Right lobe of liver (tissue), 6 donors: ENCODE results near the gene OSBPL10. TPM values are rescaled to one million over a fixed set of nuclear protein-coding genes. Genes with fewer than 3 reads are reported as not detected.

Experiments used
- ATAC-seq, 4 donors: fragments of 200-7000 bp; cut with Tn5 transposase; one replicate each; pipeline ENCODE4 v1.9.1; 2020; ENCODE audit warnings: mild to moderate bottlenecking in 4 of 4, moderate library complexity in 4 of 4
- DNase-seq, 3 donors: peaks; one replicate each; pipeline ENCODE4 v3.0.0-alpha.2; 2020
- H3K27ac ChIP-seq, 3 donors: fragments of 200-600 bp; one replicate each; pipeline ENCODE4 v1.8.0; 2022
- H3K27me3 ChIP-seq, 2 donors: fragments of 200-600 bp; one replicate each; pipeline ENCODE4 v1.8.0; 2022
- H3K36me3 ChIP-seq, 4 donors: fragments of 200-600 bp; sonication (generic) in 1 of 4; one replicate each; pipeline versions ENCODE4 v1.5.1 to v1.8.0; 2017 to 2022; ENCODE audit warnings: control low read depth in 1 of 4
- H3K4me1 ChIP-seq, 4 donors: fragments of 200-600 bp; sonication (generic) in 1 of 4; one replicate each; pipeline versions ENCODE4 v1.5.1 to v1.8.0; 2017 to 2022; ENCODE audit warnings: control low read depth in 1 of 4
- H3K4me3 ChIP-seq, 3 donors: fragments of 200-600 bp; one replicate each; pipeline ENCODE4 v1.8.0; 2022
- H3K9me3 ChIP-seq, 4 donors: fragments of 200-600 bp; sonication (generic) in 1 of 4; one replicate each; pipeline versions ENCODE4 v1.5.1 to v1.8.0; 2017 to 2022; ENCODE audit warnings: control low read depth in 1 of 4
- CTCF ChIP-seq, 4 donors: fragments of 200-600 bp in 3 of 4; fragments of 450-650 bp in 1 of 4; IDR thresholded peaks; one replicate each; pipeline versions ENCODE4 v1.5.1 to v1.8.0; 2016 to 2022; ENCODE audit warnings: antibody characterized with exemption in 4 of 4, mild to moderate bottlenecking in 2 of 4
- POLR2A ChIP-seq: fragments of 450-650 bp; IDR thresholded peaks from one replicate; pipeline ENCODE4 v1.6.1; 2017; ENCODE audit warnings: antibody characterized with exemption, mild to moderate bottlenecking
- WGBS: methylation state at CpG from one replicate; pipeline ENCODE4 v1.1.6; 2018; ENCODE audit warnings: low coverage, low lambda C conversion rate; ENCODE audit not compliant: insufficient coverage; ENCODE audit errors: missing lambda C conversion rate; 5-methylcytosine and 5-hydroxymethylcytosine counted together
- intact Hi-C, 2 donors: fragments of 100-400 bp; cut with DNase I; formaldehyde crosslinking; loops; one replicate each; pipeline versions ENCODE4 v1.11.2 to v1.14.1; 2022
- total RNA-seq, 6 experiments: library from RNA; depleted of rRNA in 2 of 6; stranded (reverse); fragments of >200 nt in 2 of 6; fragmentation: NEBNext Ultra II Directional in 3 of 6; extraction: Animal tissue kit (Norgen Biotek cat#: 25700) in 3 of 6; gene quantifications; one replicate each; pipeline versions ENCODE4 v1.1.0 to v1.2.4, GENCODE V29; 2016 to 2023
- donor health status: DM: no; HTN: yes; CAD: no.
- donor health status: DM: no; HTN: no; CAD: no.
- donor health status: DM: no; HTN: no; CAD: no.
- donor health status: DM: no; HTN: yes; CAD: no.
- donor health status: DM: no; HTN: yes; CAD: no.

Gene OSBPL10
- total RNA-seq, 6 experiments from 2014 or later = 2.2 to 13.0 (median 3.7) TPM

GRCh38 chr3:32002561-32003368, 21.7 kb upstream of the OSBPL10 start:
- 25% methylated on average over 4 of the region's 6 CpGs for WGBS
- no peak overlapping the region for H3K27ac ChIP-seq
- intact Hi-C loops = no loop called here
- no peaks in the 10 kb centered on the region for H3K27me3 ChIP-seq
- no peaks in the 10 kb centered on the region for H3K4me1 ChIP-seq
- no peak overlapping the region for H3K4me3 ChIP-seq
- no peaks in the 10 kb centered on the region for H3K9me3 ChIP-seq
- DNase-seq (no peak), ATAC-seq (no peak)
- TF ChIP-seq POLR2A (no peak), CTCF (IDR thresholded peaks at IDR 0.05) (no peak)
- no peaks in the 10 kb centered on the region for H3K36me3 ChIP-seq

GRCh38 chr3:32000877-32001276, 19.8 kb upstream of the OSBPL10 start:
- Histone ChIP-seq H3K27me3 (no peaks in the 10 kb centered on the region), H3K4me3 (no peak overlapping the region), H3K4me1 (no peaks in the 10 kb centered on the region), H3K36me3 (no peaks in the 10 kb centered on the region), H3K9me3 (no peaks in the 10 kb centered on the region), H3K27ac (no peak overlapping the region)
- 81% methylated on average over 3 of the region's 3 CpGs for WGBS
- no peak for ATAC-seq
- no peak for DNase-seq
- TF ChIP-seq CTCF (IDR thresholded peaks at IDR 0.05) (no peak), POLR2A (no peak)
- intact Hi-C loops = no loop called here

- no peak for TF ChIP-seq CTCF (IDR thresholded peaks at IDR 0.05)
- TF ChIP-seq POLR2A = no peak
- Histone ChIP-seq H3K4me3 (no peak overlapping the region), H3K4me1 (no peaks in the 10 kb centered on the region), H3K27me3 (no peaks in the 10 kb centered on the region), H3K9me3 (no peaks in the 10 kb centered on the region), H3K36me3 (no peaks in the 10 kb centered on the region), H3K27ac (no peak overlapping the region)
- ATAC-seq (no peak), DNase-seq (no peak)
- 61% methylated on average over 7 of the region's 7 CpGs for WGBS
- intact Hi-C loops = no loop called here
These were observed 18.9 kb upstream of the OSBPL10 start for GRCh38 chr3:31999907-32000439.

- no peaks in the 10 kb centered on the region for H3K27me3 ChIP-seq
- no peak for ATAC-seq
- H3K4me1 ChIP-seq = no peaks in the 10 kb centered on the region
- no peak overlapping the region for H3K27ac ChIP-seq
- H3K9me3 ChIP-seq = no peaks in the 10 kb centered on the region
- intact Hi-C loops = no loop called here
- WGBS = 60% methylated on average over 6 of the region's 6 CpGs
- H3K4me3 ChIP-seq = no peak overlapping the region
- DNase-seq = no peak
- no peak for TF ChIP-seq CTCF (IDR thresholded peaks at IDR 0.05)
- no peak for TF ChIP-seq POLR2A
- H3K36me3 ChIP-seq = no peaks in the 10 kb centered on the region
These were observed 16.4 kb upstream of the OSBPL10 start for GRCh38 chr3:31997500-31997899.
